D341Med (cell line): ENCODE data around the gene SHISA9.
A peak's percentile ranks its signal among the peaks of the same experiment; 100 is the strongest.

Experiments used
- DNase-seq: peaks from one replicate; pipeline ENCODE4 v3.0.0; 2012; ENCODE audit warnings: low spot score

SHISA9 gene

DNA sequence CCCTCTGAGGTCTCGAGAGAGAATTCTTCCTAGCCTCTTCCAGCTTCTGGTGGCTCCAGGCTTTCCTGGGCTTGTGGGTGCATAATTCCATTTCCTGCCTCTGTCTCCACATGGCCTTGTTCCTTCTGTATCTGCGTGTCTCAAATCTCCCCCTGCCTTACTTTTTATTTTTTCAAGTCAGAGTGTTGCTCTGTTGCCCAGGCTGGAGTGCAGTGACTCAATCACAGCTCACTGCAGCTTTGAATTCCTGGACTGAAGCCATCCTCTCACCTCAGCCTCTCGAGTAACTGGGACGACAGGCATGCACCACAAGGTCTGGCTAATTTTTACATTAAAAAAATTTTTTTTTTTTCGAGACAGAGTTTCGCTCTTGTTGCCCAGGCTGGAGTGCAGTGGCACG, 120.6 kb downstream of the SHISA9 start:
- no peak for DNase-seq

DNA sequence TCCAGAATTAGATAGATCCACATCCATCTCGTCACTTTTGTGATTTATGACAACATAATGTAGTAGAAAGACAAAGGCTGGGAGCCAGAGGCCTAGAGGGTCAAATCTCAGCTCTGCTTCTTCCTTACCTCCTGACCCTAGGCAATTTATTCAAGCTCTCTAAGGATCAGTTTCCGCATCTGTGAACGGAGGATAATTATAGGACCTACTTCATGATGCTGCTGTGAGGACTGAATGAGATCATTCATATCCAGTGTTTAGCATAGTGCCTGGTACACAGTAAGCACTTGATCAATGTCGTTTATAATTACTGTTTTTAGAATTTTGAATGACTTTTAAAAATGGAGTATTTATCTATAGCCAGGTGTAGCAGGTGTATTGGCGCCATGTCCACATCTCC, 128.4 kb downstream of the SHISA9 start:
- DNase-seq: no peak

DNA sequence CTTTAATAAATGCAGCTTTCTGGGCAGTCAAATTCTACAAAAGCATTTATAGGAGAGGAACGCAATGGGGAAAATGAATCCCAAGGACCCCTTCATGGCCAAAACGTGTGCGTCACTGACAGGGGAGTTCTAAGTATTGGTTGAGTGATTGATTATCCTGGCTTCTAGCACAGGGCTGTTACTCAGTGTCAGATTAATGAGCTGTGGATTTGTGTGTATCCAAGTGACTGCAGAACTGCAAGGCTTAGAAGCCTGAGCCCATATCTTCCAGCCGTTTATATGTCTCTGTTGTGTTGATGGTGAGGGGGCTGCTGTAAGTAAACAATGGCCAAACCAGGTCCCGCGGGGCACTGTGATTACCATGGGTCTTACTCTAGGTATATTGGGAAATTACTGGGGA, 129.4 kb downstream of the SHISA9 start:
- DNase-seq: no peak

DNA sequence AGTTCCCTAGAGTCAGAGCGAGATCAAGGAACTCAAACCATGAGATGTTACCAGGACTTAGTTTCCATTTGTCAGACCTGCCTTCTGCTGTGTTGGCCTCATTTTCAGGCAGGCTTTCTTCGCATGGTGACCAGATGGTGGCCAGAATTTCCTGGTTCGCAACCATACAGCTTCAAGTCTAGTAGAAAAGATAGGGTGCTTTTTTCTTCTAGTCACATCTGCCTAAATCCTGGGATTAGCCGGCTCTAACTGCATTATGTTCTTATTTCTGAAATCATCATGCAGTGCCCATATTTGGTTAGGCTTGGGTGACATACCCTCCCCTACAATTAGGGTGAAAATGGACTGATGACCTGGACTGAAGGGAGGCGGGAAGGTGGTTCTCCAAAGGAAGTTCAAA, 131.5 kb downstream of the SHISA9 start:
- peak; percentile 57 for DNase-seq

DNA sequence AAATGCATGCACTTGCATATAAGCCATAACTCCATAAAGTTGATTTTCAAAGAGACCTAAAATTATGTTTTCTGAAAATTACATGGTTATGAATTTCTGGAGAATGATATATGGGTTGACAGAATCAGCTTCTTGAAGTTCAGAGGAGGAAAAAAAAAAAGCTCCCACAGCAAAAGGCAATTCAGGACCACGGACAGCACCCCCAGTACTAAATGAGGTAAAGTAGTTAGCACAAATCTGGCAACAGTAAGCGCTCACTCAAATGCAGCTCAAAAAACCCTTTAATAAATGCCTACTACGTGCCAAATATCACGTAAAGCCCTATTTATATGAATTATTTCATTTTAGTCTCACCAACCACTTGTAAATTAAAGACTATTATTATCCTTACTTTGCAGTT, 135.2 kb downstream of the SHISA9 start:
- no peak for DNase-seq

DNA sequence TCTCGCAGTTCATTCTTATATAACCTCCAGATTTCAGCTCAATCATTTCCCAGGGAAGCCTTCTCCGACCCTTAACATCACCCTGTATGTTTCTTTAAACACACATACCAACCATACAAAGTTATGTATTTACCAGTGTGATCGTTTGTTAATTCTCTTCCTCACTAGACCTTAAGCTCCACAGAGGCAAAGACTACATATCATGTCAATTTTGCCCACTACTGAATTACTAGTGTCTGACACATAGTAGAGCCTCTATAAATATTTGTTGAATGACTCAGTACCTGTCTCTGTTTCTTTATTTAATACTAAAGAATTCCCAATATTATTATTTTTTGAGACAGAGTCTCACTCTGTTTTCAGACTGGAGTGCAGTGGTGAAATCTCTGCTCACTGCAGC, 137.2 kb downstream of the SHISA9 start:
- DNase-seq: no peak

DNA sequence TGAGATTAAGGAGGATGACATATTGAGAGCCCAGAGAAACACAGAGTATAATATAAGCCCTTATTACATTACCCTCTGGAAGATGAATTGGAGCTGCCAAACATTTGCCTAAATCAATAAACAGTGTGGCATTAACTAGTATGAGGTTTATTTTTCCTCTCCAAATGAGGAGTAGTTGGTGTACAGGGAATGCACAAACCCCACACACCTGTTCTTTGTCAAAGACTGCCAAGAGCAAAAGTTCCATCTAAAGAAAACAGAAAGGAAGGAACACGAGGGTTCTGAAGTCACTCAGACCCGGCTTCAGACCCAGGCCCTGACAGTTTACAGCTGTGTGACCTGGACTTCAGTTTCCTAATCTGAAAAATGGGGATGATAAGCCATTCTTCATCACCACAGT, 138.1 kb downstream of the SHISA9 start:
- no peak for DNase-seq

DNA sequence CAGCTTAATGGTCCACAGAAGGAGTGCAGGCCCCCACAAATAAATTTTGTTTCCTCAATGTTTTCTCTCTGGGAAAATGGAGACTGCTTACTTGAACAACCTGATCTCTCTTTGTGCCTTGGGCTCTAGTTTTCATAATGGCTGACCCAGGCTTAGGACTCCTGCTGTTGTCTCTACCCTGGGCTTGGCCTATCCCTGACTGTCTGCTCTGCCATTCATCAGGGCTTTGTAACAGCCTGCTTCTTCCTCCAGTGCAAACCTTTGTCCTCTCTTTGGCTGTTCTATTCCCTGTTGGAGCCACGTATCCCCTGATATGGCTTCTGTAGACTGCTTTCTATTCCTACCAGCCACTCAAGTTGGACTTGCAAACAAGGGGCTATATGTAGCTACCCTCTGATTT, 139.8 kb downstream of the SHISA9 start:
- no peak for DNase-seq

DNA sequence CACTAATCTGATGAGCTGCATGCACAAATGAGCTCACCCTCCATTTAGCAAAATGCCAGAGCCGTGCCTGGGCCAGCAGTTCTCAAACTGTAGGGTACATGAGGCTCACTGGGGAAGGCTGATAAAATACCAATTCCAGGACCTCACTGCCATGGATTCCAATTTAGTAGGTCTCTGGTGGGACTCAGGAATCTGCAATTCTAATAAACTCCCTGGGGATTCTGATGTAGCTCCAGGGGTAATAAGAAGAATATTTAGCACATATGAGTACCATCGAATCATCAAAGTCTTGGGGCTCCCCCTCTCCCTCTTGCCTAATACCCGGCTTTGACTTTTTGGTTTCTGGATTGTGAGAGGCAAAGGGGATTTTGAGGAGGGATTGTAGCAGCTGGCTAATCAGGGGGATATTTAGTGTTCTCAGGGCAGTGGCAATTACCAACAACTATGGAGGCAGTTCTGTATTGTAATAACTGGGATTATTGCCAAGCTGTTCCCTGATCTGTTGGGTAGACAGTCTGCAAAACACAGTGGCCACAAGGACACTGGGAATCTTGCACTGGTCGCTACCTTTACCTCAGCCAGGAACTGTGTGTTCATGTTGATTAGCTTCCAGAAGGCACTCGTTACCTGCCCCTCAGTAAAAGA, 140.4 kb downstream of the SHISA9 start:
- peak; percentile 70 for DNase-seq

DNA sequence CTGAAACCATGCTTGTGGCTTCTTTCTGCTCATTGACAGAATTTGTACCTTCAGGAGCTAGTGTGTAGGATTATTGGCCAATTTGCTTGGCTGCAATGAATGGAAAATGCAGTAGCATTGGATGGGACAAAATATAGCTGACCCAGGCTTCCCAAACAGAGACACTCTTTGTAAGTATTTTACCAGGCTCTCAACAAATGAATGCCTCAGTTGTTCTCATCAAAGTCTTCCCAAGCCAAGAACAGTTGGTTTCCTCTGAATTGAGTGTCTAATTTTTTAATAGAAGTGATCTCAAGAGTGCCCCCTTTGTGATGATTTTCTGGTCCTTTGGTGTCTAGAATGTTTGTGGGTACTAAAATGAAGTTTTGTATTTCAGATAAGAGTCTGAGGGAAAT, 140.9 kb downstream of the SHISA9 start:
- DNase-seq: no peak

DNA sequence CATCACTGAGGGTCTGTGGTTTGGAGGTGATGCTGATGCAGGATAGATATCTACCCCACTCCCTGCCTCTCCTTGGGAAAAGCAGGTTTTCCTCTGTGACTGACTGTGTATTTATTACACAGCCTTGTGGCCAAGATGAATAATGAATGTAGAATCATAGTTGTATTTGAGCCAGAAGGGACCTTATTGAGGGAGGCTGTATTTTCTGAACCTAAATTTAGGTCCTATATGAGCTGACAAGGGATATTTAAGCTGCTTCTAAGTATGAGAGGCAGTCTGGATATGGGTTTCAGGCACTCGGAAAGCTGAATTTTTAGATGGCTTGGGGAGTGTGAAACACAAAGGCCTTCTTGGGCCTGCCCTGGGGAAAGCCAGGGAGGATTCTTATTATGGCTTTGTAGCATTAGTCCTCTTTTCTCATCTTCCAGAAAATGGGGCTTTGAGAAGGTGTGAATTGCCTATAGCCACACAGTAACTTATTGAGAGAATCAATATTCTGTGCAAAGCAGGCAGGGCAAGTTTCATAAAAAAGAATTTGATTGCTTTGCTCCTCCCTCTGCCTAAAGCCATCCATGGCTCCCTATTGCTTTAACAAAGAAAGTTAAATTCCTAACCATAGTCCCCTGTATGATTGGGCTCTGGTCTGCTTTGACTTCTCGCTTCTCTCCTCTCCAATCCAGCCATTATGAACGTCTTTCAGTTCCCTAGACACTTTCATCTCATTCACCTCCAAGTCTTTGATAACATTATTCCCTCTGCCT, 144.8 kb downstream of the SHISA9 start:
- DNase-seq: no peak

DNA sequence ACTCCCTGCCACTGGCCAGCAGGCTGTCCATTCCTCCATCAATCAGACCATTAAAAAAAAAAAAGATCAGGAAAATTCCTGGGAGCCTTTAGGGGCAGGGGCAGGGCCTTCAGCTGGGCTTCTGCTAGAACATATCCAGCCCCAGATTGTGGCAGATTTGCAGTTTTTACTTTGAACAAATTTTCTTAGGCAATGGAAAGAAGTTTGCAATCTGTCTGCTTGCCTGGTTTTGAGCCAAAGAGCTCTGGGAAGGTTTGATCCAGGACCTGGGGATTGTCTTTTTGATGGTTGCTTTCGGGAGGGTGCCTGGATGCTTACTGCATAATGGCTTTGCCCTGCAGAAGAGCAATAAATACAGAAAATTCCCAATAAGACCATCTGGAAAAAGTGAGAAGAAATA, 145.9 kb downstream of the SHISA9 start:
- no peak for DNase-seq

DNA sequence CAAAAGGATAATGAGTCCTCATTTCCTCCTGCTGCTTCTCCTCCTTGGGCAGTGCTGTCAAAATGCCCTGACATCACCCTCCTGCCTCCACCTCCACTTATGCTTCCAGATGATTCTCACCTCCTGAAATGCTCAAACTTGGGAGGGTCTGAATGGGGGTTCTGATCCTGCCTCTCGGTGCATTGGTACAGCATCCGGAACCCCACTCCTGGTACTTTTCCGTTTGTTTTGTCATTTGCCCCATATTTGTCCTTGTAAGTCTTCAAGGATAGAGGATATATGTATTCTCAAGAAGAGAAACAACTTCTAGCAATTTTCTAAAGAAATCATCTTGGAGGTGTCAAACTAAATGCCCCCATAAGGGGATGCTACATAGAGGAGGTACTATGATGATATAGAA, 148.3 kb downstream of the SHISA9 start:
- DNase-seq: no peak

DNA sequence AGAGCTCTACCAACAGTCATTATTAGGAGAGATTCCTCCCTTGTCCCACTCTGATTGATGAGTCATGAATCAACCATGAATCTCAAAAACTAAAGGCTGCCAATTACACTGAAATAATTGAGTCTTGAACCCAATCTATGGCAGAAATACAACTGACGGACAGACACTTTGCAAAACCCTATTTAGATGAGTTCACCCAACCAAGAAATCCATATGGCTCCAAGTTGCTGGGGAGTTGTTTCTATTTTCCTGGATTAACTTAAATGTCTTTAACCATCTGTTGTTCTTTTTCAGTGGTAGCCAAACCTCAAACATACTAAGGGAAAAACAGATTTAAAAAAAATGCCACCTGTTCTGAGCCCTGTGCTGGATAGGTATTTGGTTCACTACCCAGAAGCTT, 151.0 kb downstream of the SHISA9 start:
- DNase-seq: no peak

DNA sequence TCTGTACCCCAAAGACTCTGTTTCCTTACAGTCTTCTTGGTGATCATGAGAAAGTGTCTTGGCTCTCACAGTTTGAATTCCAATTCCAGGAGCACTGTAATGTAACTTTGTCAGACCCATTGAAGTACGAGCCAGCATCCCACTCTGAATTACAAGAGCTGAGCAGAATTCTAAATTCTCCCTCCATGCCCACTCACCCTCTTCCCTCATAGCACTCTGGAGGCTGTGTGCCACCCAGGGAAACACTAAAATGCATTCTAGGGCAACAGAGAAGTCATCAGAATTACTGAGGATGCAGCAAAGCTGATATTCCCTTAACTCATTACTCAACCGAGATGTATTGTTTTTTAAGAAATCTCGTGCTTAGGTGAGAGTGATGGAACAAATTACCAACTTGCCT, 154.1 kb downstream of the SHISA9 start:
- no peak for DNase-seq

DNA sequence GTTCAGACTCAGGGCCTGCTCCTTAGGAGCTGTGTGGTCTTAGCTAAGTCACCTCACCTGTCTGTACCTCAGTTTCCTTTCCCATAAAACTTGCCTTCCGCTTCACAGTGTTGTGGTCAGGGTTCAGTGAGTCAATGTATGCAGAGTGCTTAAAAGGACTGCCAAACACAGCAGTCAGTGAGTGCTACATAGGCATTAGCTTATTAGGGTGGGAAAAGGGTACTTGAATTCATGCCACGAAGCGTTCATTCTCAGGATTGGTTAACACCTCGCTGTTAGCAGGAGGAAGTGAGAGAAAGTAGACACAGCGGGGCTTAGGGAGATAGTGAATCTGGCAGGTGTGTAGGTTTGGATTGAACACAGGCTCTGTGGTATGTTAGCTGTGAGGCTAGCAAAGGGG, 155.2 kb downstream of the SHISA9 start:
- DNase-seq: no peak

DNA sequence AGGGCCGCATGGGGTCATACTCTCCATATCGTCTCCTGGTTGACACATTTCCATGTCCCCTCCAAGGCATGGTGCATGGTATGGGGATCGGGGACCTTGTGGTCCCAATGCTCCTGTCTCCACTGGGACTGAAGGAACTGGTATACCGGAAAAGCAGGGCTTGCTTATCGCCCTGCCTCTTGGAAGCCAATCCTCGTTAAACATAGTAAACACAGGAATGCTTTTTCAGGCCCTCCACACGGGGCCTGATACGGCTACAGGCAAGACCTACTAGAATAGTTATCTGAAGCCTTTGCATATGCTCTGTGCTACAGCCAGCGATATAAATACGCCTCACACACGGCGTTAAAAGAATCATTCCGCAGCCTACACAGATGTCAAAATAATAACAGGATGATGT, 159.5 kb downstream of the SHISA9 start:
- DNase-seq: no peak

DNA sequence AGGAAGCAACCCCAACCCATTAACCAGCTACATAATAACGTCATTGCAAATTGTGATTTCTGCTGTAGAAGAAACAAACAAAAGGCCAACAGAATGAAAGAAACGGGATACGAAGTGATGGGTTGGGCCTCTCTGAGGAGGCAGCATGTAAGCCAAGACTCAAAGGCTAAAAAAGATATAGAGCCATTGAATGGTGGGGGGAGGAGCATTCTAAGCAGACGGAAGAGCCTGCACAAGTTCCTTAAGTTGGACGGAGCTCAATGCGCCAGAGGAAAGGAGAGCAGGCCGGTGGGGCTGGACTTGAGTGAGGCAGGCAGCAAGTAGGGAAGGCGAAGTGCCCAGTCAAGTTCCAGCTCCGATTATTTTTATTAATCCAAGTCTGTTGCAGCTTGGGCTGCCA, 160.3 kb downstream of the SHISA9 start:
- DNase-seq: no peak

DNA sequence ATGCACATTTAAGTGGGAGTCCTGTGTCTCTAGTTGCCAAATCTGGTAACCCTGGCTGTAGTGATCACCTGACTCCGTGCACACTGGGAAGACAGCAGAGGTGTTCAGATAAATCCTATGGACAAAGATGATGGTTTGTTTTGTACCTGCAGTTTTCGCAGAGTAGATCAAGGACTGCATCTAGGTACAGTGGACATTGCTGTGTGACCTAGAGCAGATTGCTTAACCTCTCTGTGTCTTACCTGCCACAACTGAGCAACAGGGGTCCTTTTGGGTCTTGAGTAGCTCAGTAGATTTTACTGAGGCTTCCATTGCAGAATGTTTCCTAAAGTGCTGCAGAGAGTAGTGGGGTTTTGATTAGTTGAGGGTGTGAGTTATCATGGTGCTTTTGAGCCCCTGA, 160.8 kb downstream of the SHISA9 start:
- DNase-seq: no peak

DNA sequence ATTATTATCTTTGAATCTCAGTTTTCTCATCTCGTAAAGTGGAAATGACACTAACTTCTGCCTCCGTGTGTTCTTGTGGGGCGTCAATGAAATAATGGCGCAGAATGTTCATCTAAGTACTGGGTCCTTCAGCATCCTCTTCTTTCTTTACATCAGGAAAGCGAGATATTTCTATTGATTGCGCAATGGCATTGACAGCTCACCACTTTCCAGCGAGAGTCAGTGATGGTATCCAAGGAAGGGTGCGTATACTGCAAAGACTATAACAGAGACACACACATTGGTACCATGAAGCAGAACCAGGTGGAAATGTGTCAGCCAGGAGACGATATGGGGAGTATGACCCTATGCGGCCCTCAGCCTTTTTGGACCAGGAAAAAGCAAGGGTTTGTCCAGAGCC, 162.1 kb downstream of the SHISA9 start:
- no peak for DNase-seq

DNA sequence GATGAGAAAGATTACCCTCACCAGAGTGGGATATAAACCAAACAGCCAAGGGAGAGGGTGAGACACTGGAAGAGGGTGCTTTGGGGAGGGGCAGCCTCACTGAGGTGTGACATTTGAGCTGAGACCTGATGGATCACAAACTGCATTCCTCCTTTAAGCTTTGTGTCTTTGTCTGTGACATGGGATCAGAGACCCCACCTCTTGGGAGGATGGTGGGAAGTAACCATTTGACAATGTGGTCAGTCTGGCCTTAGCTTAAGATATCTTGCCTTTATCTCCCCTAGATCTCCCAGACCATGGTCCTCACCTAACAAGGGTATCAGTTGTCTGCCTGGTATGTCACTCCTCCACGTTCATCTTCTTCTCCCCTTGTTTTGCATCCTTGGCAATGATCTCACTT, 163.4 kb downstream of the SHISA9 start:
- no peak for DNase-seq

DNA sequence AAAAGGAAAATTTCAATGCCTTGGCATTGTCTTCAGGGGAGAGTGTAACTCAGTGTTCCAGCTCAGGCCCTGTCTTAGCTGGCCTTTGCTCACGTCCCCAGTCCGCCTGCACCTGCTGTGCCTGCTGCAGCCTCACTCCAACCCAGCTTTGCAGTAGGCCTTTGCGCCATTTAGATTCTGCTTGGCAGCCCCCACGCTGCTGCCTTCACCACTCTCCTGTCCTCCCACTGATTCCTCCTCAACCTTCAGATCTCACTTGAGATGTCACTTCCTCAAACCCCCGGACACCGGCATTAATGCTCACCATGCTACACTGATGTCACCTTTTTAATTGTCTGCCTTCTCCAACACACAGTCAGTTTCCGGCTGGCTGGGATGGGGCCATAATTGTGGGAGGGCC, 166.2 kb downstream of the SHISA9 start:
- DNase-seq: no peak

DNA sequence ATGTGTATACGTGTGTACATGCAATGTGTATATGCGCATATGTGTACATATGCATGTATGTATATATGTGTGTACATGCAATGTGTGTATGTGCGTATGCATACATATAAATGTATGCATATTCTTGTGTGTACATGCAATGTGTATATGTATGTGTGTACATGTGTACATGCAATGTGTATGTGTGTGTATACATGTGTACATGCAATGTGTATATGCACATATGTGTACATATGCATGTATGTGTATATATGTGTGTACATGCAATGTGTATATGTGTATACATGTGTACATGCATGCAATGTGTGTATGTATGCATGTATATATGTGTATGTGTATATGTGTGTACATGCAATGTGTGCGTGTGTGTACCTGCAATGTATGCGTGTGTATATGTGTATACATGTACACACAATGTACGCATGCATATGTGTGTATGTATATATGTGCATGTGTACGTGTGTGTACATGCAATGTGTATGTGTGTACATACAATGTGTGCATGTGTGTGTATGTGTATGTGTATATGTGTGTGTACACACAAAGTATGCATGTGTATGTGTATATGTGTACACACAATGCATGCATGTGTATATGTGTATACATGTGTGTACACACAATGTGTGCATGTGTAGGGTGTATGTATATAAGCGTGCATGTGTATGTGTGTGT, 167.7 kb downstream of the SHISA9 start:
- DNase-seq: no peak

DNA sequence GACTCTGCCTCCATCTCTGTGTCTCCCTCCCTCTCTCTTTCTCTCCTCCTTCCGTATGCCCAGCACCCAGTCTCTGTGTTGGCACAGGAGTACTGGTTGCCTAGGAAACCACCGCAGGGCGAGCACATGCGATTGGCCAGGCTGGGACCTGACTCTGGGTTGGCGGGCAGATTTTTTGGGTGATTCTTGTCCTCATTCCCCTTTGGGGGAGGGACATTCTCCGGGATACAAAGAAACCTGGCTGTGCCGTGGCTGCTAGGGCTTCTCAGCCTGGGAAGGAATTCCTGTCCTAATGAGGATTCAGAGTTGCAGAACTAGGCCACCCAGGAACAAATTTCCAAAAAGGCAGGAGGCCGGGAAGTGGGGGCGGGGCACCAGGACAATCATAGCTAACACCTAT, 168.9 kb downstream of the SHISA9 start:
- DNase-seq: no peak
